Mesenteric fat pad (tissue), 1 donor: ENCODE results near the gene MED13L. TPM values are rescaled to one million over a fixed set of nuclear protein-coding genes. Genes with fewer than 3 reads are reported as not detected.

Experiments
- DNase-seq: peaks from one replicate; pipeline ENCODE4 v3.0.0-alpha.2; 2020; ENCODE audit warnings: low spot score
- total RNA-seq: library from RNA; stranded (reverse); fragmentation: NEBNext Ultra II Directional; extraction: Animal tissue kit (Norgen Biotek cat#: 25700); gene quantifications from one replicate; pipeline ENCODE4 v1.2.1, GENCODE V29; 2021
- donor health status: DM: yes; HTN: yes; CAD: no.

The MED13L gene
- total RNA-seq, 1 donor from 2014 or later: 136 TPM

DNA sequence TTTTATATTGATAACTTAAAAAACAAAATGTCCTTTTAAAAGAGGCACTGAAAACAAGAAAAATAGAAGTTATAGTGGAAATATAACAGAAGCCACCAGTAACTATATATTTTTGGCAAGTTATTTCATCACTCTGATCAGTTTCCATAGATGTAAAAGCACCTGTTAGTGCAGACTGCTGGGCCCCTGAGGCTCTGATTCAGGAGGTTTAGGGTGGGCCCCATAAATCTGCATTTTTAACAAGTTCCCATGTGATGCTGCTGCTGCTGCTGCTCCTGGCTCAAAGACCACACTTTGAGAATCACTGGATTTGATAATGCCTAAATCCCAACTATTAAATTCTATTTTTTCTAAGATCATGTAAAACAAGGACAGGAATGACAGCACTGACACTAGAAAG is 251.1 kb downstream of the MED13L start:
- DNase-seq: no peak

GRCh38 chr12:116024769-116025168 is 252.7 kb downstream of the MED13L start:
- no peak for DNase-seq

GRCh38 chr12:116019415-116019814 is 258.1 kb downstream of the MED13L start:
- DNase-seq: no peak

DNA sequence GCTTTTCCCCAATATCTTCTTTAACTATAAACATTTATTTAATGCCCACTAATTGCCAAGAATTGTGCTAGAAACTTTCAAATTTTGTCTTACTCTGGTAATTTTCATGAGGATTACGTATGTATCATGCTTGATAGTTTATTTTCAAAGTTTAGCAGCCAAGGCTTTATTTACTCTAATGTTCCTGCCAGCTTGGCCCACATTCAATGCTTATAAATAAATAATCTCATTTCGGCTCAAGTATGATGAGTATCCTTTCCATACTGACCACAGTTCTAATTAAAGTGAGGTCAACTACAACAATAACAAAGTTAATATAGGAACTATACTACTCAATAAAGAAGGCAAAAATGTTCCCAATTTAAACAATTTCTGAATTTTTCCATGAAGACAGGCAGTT is 259.2 kb downstream of the MED13L start:
- DNase-seq: no peak

- no peak for DNase-seq
These were observed 262.0 kb downstream of the MED13L start for GRCh38 chr12:116015525-116015924.

GRCh38 chr12:116012757-116013156 is 264.7 kb downstream of the MED13L start:
- no peak for DNase-seq

- no peak for DNase-seq
These were observed 266.3 kb downstream of the MED13L start for GRCh38 chr12:116011217-116011616.

GRCh38 chr12:116010467-116010866 is 267.0 kb downstream of the MED13L start:
- no peak for DNase-seq

DNA sequence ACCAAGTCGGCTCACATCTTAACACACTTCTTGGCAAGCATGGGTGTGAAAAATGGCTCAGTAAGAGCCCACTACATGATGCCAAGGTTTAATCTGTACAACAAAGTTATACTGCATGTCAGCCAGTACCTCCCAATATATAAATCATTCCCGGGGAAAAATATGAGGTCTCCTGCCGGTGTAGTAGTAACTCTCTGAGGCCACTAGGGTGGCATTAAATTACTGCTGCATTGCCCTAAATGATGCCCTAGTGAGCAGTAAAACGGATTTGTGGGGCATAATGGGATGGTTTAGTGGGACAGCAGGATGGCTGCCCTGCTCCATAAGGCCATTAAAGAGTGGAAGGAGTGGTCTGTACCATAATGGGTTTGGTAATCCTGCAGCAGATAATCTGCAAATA is 267.7 kb downstream of the MED13L start:
- no peak for DNase-seq

- DNase-seq: no peak
These were observed 271.4 kb downstream of the MED13L start for GRCh38 chr12:116006141-116006540.

- DNase-seq: no peak
These were observed 274.5 kb downstream of the MED13L start for GRCh38 chr12:116002890-116003536.

GRCh38 chr12:116000252-116000651 is 277.2 kb downstream of the MED13L start:
- DNase-seq: no peak

- no peak for DNase-seq
These were observed 277.9 kb downstream of the MED13L start for GRCh38 chr12:115999582-115999981.

DNA sequence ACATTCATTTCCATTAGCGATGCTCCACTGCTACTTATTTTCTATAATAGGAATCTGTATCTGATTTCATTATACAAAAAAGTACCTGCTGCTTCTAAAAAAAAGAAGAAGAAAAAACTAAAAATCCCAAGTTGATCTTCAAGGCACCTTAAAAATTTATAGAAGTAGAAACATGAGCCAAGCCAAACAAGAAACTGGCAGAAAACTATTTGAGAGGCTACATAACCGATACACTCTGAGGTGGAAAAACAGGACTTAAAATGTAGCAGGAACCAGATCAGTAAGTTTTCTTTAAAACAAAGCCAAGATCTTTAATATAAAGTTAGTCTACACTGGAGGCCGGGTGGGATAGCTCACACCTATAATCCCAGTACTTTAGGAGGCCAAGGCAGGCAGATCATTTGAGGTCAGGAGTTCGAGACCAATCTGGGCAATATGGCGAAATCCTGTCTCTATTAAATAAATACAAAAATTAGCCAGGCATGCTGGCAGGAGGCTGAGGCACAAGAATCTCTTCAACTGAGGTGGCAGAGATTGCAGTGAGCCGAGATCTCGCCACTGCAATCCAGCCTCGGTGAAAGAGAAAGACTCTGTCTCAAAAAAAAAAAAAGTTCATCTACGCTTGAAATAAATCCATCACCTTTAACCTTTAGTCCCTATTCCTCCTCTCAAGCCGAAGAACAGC is 278.6 kb downstream of the MED13L start:
- no peak for DNase-seq

DNA sequence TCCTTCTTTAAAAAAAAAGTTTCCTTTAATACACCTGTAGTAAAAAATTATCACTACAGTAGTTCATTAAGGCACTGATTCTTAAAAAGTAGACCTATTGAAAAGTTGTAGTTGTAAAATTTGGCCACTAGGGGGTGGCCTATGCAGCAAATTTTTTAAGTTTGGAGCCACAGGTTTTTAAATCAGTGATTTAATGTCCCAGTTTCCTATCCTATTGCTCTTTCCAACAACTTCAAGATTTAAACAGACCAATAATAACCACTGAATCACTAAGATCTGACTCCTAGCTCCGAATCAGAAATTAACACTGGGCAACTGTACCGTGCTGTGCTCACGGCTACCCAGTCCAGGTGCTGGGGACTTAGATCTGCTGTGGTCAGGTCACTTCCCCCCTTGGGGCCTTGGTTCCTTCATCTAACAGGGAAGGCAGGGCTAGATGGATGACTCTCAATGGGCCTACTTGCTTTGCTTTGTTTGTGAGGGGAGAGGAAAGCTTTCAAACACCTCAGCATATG is 279.3 kb downstream of the MED13L start:
- no peak for DNase-seq

GRCh38 chr12:115993737-115994136 is 283.8 kb downstream of the MED13L start:
- no peak for DNase-seq

- DNase-seq: no peak
These were observed 287.3 kb downstream of the MED13L start for GRCh38 chr12:115990241-115990640.

- DNase-seq: no peak
These were observed 288.6 kb downstream of the MED13L start for GRCh38 chr12:115988625-115989563.

DNA sequence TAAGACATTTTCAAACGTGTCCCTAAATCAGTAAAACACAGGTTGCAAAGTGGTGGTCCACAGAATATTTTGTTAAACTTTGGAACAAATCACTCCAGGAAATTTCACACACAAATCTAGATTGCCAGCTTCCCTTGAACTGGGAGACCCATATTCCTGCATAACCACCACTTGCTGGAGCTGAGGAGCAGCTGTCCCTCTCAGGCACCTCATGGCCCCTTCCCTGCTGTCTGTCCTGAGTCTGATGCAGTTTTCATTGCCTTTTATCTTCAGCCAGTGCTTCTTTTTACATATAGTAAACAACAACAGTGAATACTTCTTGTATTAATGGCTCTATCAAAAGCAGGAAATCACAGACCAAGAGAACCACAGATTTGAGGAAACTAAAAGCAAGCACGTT is 289.3 kb downstream of the MED13L start:
- no peak for DNase-seq

DNA sequence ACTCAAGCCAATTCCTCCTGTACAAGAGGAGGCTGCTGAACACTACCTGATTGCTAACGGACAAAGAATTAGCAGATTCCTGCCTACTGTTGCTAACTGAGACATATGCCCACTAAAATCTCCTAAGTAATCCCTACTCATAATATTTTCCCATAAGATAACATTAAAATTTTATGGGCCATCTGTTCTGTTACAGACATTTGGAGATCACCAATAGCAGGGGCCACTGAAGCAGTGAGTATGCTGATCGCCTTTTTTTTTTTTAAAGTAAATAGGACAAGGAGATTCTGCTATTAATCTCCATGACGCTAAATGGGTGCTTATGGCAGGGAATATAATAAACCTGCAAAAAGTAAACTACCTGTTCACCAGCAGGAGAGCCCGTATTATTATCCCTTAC is 292.9 kb downstream of the MED13L start:
- DNase-seq: no peak

DNA sequence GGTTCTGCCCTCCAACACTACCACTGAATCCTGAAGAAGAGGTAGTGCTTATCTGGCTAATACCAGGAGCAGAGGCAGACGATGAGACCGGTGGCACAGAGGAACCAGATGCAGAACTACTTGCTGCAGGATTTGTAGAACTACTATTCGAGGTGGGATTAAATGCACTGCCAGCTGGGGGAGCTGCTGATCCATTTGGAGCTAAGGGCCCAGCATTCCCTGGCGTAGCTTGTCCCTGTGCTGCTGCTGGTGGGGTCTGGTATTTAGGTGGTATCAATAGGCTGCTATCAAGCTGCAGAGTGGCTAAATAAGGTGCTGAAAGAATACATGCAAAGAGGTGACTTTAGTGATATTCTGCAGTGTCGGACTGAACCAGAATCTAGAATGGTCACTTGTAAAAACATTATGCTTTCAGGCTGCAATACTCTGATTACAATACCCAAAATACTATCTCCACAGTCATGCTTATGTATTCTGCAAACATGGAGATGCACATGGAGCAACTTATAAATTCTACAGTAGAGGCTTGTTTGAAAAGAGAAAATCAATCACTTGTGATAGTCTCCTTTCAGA is 294.2 kb downstream of the MED13L start:
- no peak for DNase-seq
